ENCODE results near the gene CAMK2A. TPM values are rescaled to one million over a fixed set of nuclear protein-coding genes. Genes with fewer than 3 reads are reported as not detected.

CAMK2A gene
- total RNA-seq, 3 donors from 2014 or later: 0.46 to 3.0 (median 0.93) TPM

DNA sequence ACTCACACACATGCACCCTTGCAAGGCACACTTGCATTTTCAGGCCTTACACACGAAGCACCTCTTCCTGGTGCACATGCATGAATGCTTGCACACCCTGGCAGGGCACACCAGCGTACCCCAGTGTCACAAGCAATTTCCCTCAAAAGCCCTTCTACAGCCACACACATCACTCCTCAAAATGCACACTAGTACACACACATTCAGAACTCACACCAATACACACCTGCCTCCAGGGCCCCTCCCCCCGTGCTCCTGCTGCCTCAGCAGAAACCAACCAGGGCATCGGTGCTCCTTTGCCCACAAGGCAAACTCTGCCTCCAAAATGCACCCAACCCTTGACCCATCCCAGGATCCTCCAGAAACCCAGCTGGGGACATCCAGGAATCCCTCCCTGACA lies 1.2 kb downstream of the CAMK2A start:
- Histone ChIP-seq H3K36me3 (ENCODE audit: low read depth) (no peaks in the 10 kb centered on the region), H3K9me3 (no peaks in the 10 kb centered on the region), H3K4me3 (no peak overlapping the region), H3K4me1 (ENCODE audit: low read depth) (no peaks in the 10 kb centered on the region)
- intact Hi-C loops (cut with DNase I, micrococcal nuclease): no loop called here
- no peak for DNase-seq
- no peak for ATAC-seq
- TF ChIP-seq, protein P1, sequence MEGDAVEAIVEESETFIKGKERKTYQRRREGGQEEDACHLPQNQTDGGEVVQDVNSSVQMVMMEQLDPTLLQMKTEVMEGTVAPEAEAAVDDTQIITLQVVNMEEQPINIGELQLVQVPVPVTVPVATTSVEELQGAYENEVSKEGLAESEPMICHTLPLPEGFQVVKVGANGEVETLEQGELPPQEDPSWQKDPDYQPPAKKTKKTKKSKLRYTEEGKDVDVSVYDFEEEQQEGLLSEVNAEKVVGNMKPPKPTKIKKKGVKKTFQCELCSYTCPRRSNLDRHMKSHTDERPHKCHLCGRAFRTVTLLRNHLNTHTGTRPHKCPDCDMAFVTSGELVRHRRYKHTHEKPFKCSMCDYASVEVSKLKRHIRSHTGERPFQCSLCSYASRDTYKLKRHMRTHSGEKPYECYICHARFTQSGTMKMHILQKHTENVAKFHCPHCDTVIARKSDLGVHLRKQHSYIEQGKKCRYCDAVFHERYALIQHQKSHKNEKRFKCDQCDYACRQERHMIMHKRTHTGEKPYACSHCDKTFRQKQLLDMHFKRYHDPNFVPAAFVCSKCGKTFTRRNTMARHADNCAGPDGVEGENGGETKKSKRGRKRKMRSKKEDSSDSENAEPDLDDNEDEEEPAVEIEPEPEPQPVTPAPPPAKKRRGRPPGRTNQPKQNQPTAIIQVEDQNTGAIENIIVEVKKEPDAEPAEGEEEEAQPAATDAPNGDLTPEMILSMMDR (IDR thresholded peaks at IDR 0.05): no peak

DNA sequence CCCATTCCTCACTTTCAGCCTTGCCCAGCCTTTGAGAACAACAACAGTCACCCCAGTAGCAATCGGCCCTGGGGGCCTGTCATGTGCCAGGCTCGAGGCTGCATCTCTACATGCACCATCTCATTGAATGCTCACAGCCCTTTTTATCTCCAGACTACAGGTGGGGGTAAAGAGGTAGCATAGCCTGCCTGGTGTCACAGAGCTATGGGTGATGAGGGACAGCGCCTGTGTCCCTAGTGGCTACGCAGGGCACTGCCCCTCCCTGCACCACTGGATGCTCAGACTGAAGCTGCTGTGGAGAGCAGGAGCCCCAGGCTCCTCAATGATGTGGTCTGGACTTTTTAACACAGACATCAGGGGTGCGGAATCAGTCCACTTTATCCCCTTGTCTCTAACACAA lies 2.8 kb downstream of the CAMK2A start:
- Histone ChIP-seq H3K4me1 (ENCODE audit: low read depth) (no peaks in the 10 kb centered on the region), H3K4me3 (no peak overlapping the region), H3K36me3 (ENCODE audit: low read depth) (no peaks in the 10 kb centered on the region), H3K9me3 (no peaks in the 10 kb centered on the region)
- peak in 1 of 3 donors; percentile 22 for DNase-seq
- intact Hi-C loops (cut with DNase I, micrococcal nuclease): no loop called here
- peak; percentile 77 for ATAC-seq
- TF ChIP-seq, protein P1 (IDR thresholded peaks at IDR 0.05): no peak

DNA sequence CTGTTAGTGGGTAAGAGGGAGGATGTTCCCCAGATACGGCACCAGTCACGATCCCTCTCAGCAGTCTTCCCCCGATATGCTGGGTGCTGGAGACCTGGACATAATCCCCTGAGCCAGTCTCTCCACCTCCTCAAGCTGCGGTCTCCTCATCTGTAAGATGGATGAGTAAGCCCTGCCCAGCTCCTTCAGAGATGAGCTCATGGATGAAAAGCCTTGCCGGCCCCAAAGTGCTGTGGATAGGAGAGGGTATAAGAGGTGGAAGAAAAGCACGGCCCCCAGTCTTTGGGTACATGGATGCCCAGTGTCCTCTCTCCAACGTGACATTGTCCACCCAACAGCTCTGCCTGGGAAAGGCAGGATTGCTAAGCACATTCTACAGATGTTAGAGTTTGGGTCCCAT lies 4.5 kb downstream of the CAMK2A start:
- H3K4me1 ChIP-seq (ENCODE audit: low read depth): no peaks in the 10 kb centered on the region
- H3K4me3 ChIP-seq: no peak overlapping the region
- TF ChIP-seq, protein P1 (IDR thresholded peaks at IDR 0.05): no peak
- H3K9me3 ChIP-seq: no peaks in the 10 kb centered on the region
- intact Hi-C loops (cut with DNase I, micrococcal nuclease): no loop called here
- no peak for ATAC-seq
- DNase-seq: no peak
- H3K36me3 ChIP-seq (ENCODE audit: low read depth): no peaks in the 10 kb centered on the region

DNA sequence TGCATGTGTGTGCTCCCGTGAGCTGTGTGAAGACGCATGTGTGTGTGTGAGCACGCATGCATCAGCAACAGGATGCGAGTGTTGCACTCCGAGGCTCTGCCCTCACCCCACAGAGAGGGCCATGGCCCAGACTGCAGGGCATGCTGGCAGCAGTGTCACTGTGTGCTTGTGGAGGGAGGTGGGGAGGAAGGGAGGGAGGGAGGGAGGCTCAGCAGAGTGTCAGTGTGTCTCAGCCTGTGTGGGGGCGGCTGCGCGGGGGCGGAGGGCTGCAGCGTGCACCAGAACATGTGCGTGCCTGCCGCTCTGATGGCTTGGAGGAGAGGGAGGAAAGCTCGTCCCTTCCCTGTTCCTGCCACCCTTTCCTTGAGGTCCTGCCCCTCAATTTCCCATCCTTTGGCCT lies 5.3 kb downstream of the CAMK2A start:
- H3K9me3 ChIP-seq: no peaks in the 10 kb centered on the region
- intact Hi-C loops (cut with DNase I, micrococcal nuclease): no loop called here
- ATAC-seq: no peak
- TF ChIP-seq, protein P1 (IDR thresholded peaks at IDR 0.05): no peak
- H3K4me3 ChIP-seq: no peak overlapping the region
- H3K4me1 ChIP-seq (ENCODE audit: low read depth): no peaks in the 10 kb centered on the region
- DNase-seq: no peak
- H3K36me3 ChIP-seq (ENCODE audit: low read depth): no peaks in the 10 kb centered on the region

DNA sequence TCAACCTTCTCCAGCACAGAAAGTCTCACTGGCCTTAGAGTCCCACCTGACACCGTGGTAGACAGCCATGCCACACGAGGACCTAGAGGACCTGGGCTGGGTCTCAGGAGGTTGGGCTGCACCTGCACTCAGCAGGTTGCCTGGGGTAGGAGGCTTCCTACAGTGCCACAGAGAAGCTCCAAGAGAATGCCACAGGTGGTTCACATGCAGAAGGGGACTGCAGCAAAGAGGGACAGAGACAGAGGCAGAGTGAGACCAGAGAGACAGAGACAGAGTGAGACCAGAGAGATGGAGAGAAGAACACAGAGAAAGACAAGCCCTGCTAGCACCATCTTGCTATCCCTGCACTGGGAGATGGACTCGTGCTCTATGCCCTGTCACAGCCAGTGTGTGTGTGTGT lies 5.7 kb downstream of the CAMK2A start:
- intact Hi-C loops (cut with DNase I, micrococcal nuclease): no loop called here
- Histone ChIP-seq H3K4me1 (ENCODE audit: low read depth) (no peaks in the 10 kb centered on the region), H3K4me3 (no peak overlapping the region), H3K36me3 (ENCODE audit: low read depth) (no peaks in the 10 kb centered on the region), H3K9me3 (no peaks in the 10 kb centered on the region)
- no peak for DNase-seq
- no peak for ATAC-seq
- TF ChIP-seq, protein P1 (IDR thresholded peaks at IDR 0.05): no peak

DNA sequence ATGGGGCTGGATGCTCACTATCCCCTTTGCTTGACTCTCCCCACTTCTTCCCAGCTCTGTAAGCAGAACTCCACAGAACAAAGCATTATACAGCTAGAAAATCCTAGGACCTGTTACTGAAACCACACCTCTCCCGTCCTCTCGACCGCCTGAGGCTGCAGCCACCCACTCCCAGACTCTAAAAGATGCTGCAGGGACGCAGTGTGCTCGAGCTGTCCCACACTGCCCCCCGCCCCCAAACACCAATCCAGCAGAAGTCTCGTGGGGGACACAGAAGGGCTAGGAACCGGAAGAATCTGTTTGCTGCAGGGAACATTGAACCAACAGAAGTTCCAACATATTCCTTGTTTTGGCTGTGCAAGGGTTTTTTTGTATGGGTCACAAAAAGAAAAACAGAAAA lies 7.6 kb downstream of the CAMK2A start:
- Histone ChIP-seq H3K9me3 (no peaks in the 10 kb centered on the region), H3K4me3 (no peak overlapping the region), H3K4me1 (ENCODE audit: low read depth) (no peaks in the 10 kb centered on the region), H3K36me3 (ENCODE audit: low read depth) (no peaks in the 10 kb centered on the region)
- intact Hi-C loops (cut with DNase I, micrococcal nuclease): no loop called here
- TF ChIP-seq, protein P1 (IDR thresholded peaks at IDR 0.05): no peak
- ATAC-seq: no peak
- no peak for DNase-seq
